HL-60 (cell line): Measurements from ENCODE around the gene PRLR.

ENCODE experiments used
- GABPA ChIP-seq: IDR thresholded peaks from 2 replicates; pipeline ENCODE4 v1.6.1; 2012; ENCODE audit warnings: low read depth
- POLR2AphosphoS5 ChIP-seq: IDR thresholded peaks from 2 replicates; pipeline ENCODE4 v1.6.1; 2012; ENCODE audit warnings: low read depth
- REST ChIP-seq: IDR thresholded peaks from 2 replicates; pipeline ENCODE4 v1.6.1; 2012; ENCODE audit warnings: low read depth; ENCODE audit not compliant: insufficient replicate concordance
- TF ChIP-seq, protein P1 (sequence below): IDR thresholded peaks from one replicate; pipeline ENCODE4 v1.5.1; 2011; ENCODE audit warnings: low read length, control low read depth, inconsistent platforms; ENCODE audit not compliant: insufficient read depth

GRCh38 chr5:35182486-35182885 is 47.8 kb downstream of the PRLR start:
- TF ChIP-seq POLR2AphosphoS5, result no peak
- TF ChIP-seq, protein P1, sequence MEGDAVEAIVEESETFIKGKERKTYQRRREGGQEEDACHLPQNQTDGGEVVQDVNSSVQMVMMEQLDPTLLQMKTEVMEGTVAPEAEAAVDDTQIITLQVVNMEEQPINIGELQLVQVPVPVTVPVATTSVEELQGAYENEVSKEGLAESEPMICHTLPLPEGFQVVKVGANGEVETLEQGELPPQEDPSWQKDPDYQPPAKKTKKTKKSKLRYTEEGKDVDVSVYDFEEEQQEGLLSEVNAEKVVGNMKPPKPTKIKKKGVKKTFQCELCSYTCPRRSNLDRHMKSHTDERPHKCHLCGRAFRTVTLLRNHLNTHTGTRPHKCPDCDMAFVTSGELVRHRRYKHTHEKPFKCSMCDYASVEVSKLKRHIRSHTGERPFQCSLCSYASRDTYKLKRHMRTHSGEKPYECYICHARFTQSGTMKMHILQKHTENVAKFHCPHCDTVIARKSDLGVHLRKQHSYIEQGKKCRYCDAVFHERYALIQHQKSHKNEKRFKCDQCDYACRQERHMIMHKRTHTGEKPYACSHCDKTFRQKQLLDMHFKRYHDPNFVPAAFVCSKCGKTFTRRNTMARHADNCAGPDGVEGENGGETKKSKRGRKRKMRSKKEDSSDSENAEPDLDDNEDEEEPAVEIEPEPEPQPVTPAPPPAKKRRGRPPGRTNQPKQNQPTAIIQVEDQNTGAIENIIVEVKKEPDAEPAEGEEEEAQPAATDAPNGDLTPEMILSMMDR, result no peak
- no peak for TF ChIP-seq REST
- no peak for TF ChIP-seq GABPA
